A549 (cell line): ENCODE results near the gene METTL17.

ENCODE experiments used
- BHLHE40 ChIP-seq: IDR thresholded peaks from 2 replicates; pipeline ENCODE4 v1.6.1; 2012; ENCODE audit warnings: low read depth, low read length, inconsistent platforms
- CEBPB ChIP-seq, 2 experiments: fragments of >200 bp in 1 of 2; sonication (Bioruptor Twin) in 1 of 2; formaldehyde crosslinking in 1 of 2; IDR thresholded peaks; 2 replicates each; pipeline ENCODE4 v1.6.1; 2012 to 2016
- EP300 ChIP-seq, 2 experiments: fragments of >200 bp; sonication (Bioruptor Twin); formaldehyde crosslinking; IDR thresholded peaks; 2 replicates in 1 of 2; 3 replicates in 1 of 2; pipeline ENCODE4 v1.6.1; 2016 to 2017
- POLR2A ChIP-seq: IDR thresholded peaks from 2 replicates; pipeline ENCODE4 v1.6.1; 2012; ENCODE audit warnings: mild to moderate bottlenecking, low read length
- RAD21 ChIP-seq, 2 experiments: fragments of >200 bp in 1 of 2; sonication (Bioruptor Twin) in 1 of 2; formaldehyde crosslinking in 1 of 2; IDR thresholded peaks in 1 of 2; conservative IDR thresholded peaks in 1 of 2; 2 replicates in 1 of 2; 3 replicates in 1 of 2; pipeline ENCODE4 v1.6.1; 2012 to 2018; ENCODE audit warnings: inconsistent platforms in 1 of 2
- RFX5 ChIP-seq: fragments of 450-650 bp; IDR thresholded peaks from 2 replicates; pipeline ENCODE4 v1.7.1; 2014; ENCODE audit warnings: antibody characterized with exemption, mild to moderate bottlenecking, moderate library complexity
- SMC3 ChIP-seq: fragments of >200 bp; sonication (Bioruptor Twin); formaldehyde crosslinking; IDR thresholded peaks from 3 replicates; pipeline ENCODE4 v1.6.1; 2018; ENCODE audit warnings: inconsistent platforms
- TF ChIP-seq, protein P1 (sequence below): fragments of >200 bp; sonication (Bioruptor Twin); formaldehyde crosslinking; IDR thresholded peaks from 3 replicates; pipeline ENCODE4 v1.5.1; 2016

DNA sequence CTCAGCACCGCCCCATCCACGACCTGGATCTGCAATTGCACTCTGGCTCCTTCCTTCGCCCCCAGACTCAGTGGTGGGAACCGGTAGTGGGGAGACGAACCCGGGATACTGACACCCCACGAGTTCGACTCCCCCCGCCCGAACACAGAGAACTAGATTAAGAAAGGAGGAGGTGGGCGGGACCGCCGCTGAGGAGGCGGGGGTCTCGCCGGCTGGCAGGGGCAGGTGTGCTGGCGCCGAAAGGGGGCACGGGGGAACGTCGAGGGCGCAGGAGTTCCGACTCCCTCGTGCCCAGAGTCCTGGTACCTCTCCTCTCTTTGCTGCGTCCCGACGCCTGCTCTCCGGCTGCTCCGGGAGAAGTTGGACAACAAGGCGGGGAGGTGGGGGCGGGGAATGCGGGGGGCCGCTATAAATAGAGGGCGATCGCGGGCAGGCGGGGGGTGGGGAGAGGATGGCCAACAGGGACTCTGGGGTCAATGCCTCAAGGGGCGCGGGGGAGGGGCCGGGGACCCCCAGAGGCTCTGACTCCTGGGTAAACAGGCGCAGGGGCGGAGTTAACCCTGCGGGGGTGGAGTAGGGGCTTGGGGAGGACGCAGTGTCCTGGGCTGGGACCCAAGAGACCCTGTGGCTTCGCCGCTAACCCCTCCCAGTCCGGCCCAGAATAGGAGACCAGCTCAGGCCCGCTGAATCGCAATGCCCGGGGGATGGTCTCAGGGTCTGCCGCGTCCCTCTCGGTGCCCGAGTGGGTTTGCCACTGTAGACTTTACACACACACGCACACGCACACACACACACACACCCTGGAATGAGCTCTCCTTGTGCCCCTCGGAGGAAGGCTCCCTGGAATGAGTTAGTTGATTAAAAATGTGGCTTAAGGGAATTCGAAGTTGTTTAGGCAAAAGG is 35.8 kb downstream of the METTL17 start:
- no peak for TF ChIP-seq RFX5
- no peak for TF ChIP-seq BHLHE40
- TF ChIP-seq, protein P1, sequence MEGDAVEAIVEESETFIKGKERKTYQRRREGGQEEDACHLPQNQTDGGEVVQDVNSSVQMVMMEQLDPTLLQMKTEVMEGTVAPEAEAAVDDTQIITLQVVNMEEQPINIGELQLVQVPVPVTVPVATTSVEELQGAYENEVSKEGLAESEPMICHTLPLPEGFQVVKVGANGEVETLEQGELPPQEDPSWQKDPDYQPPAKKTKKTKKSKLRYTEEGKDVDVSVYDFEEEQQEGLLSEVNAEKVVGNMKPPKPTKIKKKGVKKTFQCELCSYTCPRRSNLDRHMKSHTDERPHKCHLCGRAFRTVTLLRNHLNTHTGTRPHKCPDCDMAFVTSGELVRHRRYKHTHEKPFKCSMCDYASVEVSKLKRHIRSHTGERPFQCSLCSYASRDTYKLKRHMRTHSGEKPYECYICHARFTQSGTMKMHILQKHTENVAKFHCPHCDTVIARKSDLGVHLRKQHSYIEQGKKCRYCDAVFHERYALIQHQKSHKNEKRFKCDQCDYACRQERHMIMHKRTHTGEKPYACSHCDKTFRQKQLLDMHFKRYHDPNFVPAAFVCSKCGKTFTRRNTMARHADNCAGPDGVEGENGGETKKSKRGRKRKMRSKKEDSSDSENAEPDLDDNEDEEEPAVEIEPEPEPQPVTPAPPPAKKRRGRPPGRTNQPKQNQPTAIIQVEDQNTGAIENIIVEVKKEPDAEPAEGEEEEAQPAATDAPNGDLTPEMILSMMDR = no peak
- TF ChIP-seq CEBPB (IDR thresholded peaks at IDR 0.05) = no peak
- TF ChIP-seq RAD21 (conservative IDR thresholded peaks at IDR 0.05 in 1 of 2, IDR thresholded peaks at IDR 0.05 in 1 of 2) = no peak
- no peak for TF ChIP-seq POLR2A
- no peak for TF ChIP-seq SMC3
- no peak for TF ChIP-seq EP300 (IDR thresholded peaks at IDR 0.05)
